BE2C (cell line): Measurements from ENCODE around the gene DRD1.

Source experiments
- DNase-seq: peaks from one replicate; pipeline ENCODE4 v3.0.0-alpha.2; 2020
- H3K27me3 ChIP-seq: fragments of 250-450 bp; sonication (Bioruptor Pico); 2 replicates; pipeline ENCODE4 v1.5.1; 2020; ENCODE audit warnings: mild to moderate bottlenecking
- H3K36me3 ChIP-seq: fragments of 250-450 bp; sonication (Bioruptor Pico); 2 replicates; pipeline ENCODE4 v1.5.1; 2020; ENCODE audit warnings: mild to moderate bottlenecking
- H3K4me1 ChIP-seq: fragments of 250-450 bp; sonication (Bioruptor Pico); 2 replicates; pipeline ENCODE4 v1.5.1; 2020
- H3K4me3 ChIP-seq: 2 replicates; pipeline ENCODE4 v1.5.1; 2011; ENCODE audit warnings: low read depth, low read length
- H3K9me3 ChIP-seq: fragments of 250-450 bp; sonication (Bioruptor Pico); 2 replicates; pipeline ENCODE4 v1.5.1; 2020
- TF ChIP-seq, protein P1 (sequence below): IDR thresholded peaks from 2 replicates; pipeline ENCODE4 v1.5.1; 2012; ENCODE audit warnings: mild to moderate bottlenecking, low read depth, low read length

DRD1 gene

DNA sequence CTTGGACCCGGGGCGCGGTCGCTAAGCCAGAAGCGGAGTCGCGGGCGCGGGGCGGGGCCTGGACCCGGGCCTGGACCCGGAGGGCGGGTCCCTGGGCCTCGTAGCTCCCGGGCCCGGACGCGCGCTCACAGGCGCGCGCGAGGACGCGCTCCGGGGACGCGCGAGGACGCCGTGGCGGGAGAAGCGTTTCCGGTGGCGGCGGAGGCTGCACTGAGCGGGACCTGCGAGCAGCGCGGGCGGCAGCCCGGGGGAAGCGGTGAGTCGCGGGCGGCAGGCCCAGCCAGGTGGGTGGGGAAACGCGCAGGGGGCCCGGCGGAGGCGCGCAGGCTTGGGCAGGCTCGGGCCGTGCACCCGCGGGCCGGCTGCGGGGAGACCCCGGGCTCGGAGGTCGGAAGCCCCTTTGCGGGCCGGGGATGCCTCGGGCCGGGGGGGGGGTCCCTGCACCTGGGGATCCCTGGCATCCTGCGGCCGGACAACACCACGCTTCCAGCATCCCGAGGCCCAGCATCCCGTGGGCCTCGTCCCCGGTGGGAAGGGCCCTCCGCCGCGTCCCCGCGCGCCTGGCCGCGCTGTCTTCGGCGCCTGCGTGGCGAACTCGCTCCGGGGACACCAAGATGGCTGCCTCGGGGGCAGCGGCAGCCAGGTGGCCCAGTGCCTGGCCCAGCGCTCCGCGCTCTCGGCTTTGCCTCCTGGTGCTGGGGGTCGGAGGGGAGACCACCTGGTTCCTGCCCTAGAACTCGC lies 34.6 kb upstream of the DRD1 start, which contains the start of gene SFXN1:
Gene SFXN1 (plus strand): TSS at position 177 of the 741 bp plus-strand sequence. CDS start 13,544 bp downstream, outside the sequence.
- TF ChIP-seq, protein P1, sequence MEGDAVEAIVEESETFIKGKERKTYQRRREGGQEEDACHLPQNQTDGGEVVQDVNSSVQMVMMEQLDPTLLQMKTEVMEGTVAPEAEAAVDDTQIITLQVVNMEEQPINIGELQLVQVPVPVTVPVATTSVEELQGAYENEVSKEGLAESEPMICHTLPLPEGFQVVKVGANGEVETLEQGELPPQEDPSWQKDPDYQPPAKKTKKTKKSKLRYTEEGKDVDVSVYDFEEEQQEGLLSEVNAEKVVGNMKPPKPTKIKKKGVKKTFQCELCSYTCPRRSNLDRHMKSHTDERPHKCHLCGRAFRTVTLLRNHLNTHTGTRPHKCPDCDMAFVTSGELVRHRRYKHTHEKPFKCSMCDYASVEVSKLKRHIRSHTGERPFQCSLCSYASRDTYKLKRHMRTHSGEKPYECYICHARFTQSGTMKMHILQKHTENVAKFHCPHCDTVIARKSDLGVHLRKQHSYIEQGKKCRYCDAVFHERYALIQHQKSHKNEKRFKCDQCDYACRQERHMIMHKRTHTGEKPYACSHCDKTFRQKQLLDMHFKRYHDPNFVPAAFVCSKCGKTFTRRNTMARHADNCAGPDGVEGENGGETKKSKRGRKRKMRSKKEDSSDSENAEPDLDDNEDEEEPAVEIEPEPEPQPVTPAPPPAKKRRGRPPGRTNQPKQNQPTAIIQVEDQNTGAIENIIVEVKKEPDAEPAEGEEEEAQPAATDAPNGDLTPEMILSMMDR: no peak
- peak; percentile 87 for DNase-seq

DNA sequence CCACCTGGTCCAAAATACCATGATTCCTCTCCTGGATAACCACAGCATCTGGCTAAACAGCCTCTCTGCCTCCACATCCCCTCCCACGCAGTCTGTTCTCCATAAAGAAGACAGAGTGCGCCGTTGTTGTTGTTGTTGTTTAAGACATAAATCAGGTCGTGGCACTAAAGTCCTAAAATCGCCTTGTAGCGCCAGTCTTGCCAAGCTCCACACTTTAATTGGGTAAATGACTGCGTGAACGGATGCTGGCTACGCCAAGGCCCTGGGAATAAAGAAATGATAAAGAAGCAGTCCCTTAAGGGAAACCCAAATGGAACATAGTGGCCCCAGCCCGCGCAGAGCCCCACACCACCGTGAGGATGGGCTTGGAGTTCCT lies 34.0 kb upstream of the DRD1 start:
- no peaks in the 10 kb centered on the region for H3K4me1 ChIP-seq
- no peaks in the 10 kb centered on the region for H3K9me3 ChIP-seq
- DNase-seq: no peak
- TF ChIP-seq, protein P1: no peak
- H3K4me3 ChIP-seq: peak overlapping the region; percentile 87
- H3K36me3 ChIP-seq: peaks cover 27% of the 10 kb centered on the region
- peaks cover 6% of the 10 kb centered on the region for H3K27me3 ChIP-seq

More for the DNA sequence above, 34.6 kb upstream of the DRD1 start, which contains the start of gene SFXN1:
- no peaks in the 10 kb centered on the region for H3K4me1 ChIP-seq
- H3K4me3 ChIP-seq: peak within 1 kb of the TSS; percentile 87
- peaks cover 29% of the 10 kb centered on the region for H3K36me3 ChIP-seq
- no peaks in the 10 kb centered on the region for H3K9me3 ChIP-seq
- peaks cover 6% of the 10 kb centered on the region for H3K27me3 ChIP-seq

GRCh38 chr5:175477440-175477839 lies 33.5 kb upstream of the DRD1 start:
- H3K4me3 ChIP-seq: no peak overlapping the region
- H3K4me1 ChIP-seq: no peaks in the 10 kb centered on the region
- TF ChIP-seq, protein P1: no peak

DNA sequence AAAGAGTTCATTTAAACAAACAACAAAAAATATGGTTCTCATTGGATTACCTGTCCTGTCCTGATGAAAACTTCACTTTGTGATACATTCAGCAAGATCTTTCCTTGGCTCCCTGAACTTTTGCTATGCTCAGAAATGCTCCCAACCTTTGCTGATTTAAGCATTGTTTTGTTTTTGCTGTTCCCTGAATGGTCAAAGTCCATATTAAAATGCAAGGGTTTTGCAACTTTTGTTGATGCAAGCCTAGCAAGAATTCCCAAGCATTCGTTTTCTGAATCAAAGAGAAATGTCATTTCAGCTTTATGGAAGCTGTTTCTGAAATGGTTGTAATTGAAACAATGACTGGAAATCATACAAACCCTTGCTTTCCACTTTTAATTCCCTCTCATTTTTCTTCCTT lies 31.3 kb upstream of the DRD1 start:
- Histone ChIP-seq H3K27me3 (peaks cover 6% of the 10 kb centered on the region), H3K9me3 (no peaks in the 10 kb centered on the region), H3K36me3 (peaks cover 3% of the 10 kb centered on the region; the same call in 1 of the 2 replicates), H3K4me3 (no peak overlapping the region), H3K4me1 (no peaks in the 10 kb centered on the region)
- DNase-seq: no peak
- TF ChIP-seq, protein P1: no peak

More at GRCh38 chr5:175477440-175477839, 33.5 kb upstream of the DRD1 start:
- no peak for DNase-seq
- peaks cover 24% of the 10 kb centered on the region for H3K36me3 ChIP-seq
- peaks cover 6% of the 10 kb centered on the region for H3K27me3 ChIP-seq
- no peaks in the 10 kb centered on the region for H3K9me3 ChIP-seq

DNA sequence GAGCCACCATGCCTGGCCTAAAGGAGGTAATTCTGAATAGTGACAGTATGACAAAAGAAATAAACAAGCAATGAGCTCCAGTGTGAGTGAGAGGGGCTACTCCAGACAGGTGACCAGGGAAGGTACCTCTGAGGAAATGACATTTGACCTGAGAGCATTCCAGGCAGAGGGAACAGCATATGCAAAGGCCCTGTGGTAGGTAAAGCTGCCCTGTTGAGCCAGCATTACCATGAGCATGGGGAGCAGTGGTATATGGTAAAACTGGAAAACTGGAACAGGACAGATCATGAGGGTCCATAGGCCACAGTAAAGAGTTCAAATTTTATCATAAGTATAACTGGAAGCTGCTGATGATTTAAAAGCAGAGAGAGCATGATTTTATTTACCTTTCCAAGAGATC lies 28.4 kb upstream of the DRD1 start:
- no peak for DNase-seq
- H3K9me3 ChIP-seq: no peaks in the 10 kb centered on the region
- TF ChIP-seq, protein P1: no peak
- H3K36me3 ChIP-seq: no peaks in the 10 kb centered on the region
- H3K4me3 ChIP-seq: no peak overlapping the region
- no peaks in the 10 kb centered on the region for H3K4me1 ChIP-seq
- peaks cover 23% of the 10 kb centered on the region for H3K27me3 ChIP-seq

- no peaks in the 10 kb centered on the region for H3K4me1 ChIP-seq
- H3K4me3 ChIP-seq: no peak overlapping the region
- peaks cover 27% of the 10 kb centered on the region for H3K27me3 ChIP-seq
- H3K9me3 ChIP-seq: no peaks in the 10 kb centered on the region
- peak; percentile 27 for DNase-seq
- TF ChIP-seq, protein P1: no peak
- no peaks in the 10 kb centered on the region for H3K36me3 ChIP-seq
These were observed 27.6 kb upstream of the DRD1 start for GRCh38 chr5:175471628-175472027.
